Ishikawa (cell line): ENCODE measurements around the gene MUC3A.

Experiments
- USF1 ChIP-seq: IDR thresholded peaks from 2 replicates; pipeline ENCODE4 v1.6.1; 2012
- YY1 ChIP-seq: IDR thresholded peaks from 2 replicates; pipeline ENCODE4 v1.6.1; 2012; ENCODE audit warnings: low read depth

- no peak for TF ChIP-seq YY1
- TF ChIP-seq USF1: no peak
These were observed 654 bp downstream of the MUC3A start for GRCh38 chr7:100949933-100950443.
